Smooth muscle cell (in vitro differentiated cells): ENCODE results near the gene CARD14. TPM values are rescaled to one million over a fixed set of nuclear protein-coding genes. Genes with fewer than 3 reads are reported as not detected.

Experiments used
- DNase-seq: peaks from one replicate; lab custom pipeline; 2025; ENCODE audit not compliant: unreplicated experiment; lab: John Stamatoyannopoulos, UW
- H2AFZ ChIP-seq: fragments of 200-600 bp; sonication (generic); 2 replicates; pipeline ENCODE4 v1.6.0; 2016; ENCODE audit warnings: antibody characterized with exemption, low read depth, mild to moderate bottlenecking
- H3F3A ChIP-seq: fragments of 200-600 bp; sonication (generic); 2 replicates; pipeline ENCODE4 v1.6.0; 2017; ENCODE audit warnings: antibody characterized with exemption, low read depth
- H3K27ac ChIP-seq: fragments of 200-600 bp; sonication (generic); 2 replicates; pipeline ENCODE4 v1.5.1; 2016; ENCODE audit warnings: low read depth, mild to moderate bottlenecking
- H3K27me3 ChIP-seq: fragments of 200-600 bp; sonication (generic); 2 replicates; pipeline ENCODE4 v1.6.1; 2016; ENCODE audit warnings: low read depth, mild to moderate bottlenecking
- H3K36me3 ChIP-seq: fragments of 200-600 bp; sonication (generic); 2 replicates; pipeline ENCODE4 v1.5.1; 2016; ENCODE audit warnings: low read depth
- H3K4me1 ChIP-seq: fragments of 200-600 bp; sonication (generic); 2 replicates; pipeline ENCODE4 v1.5.1; 2016; ENCODE audit warnings: low read depth
- H3K4me2 ChIP-seq: fragments of 200-600 bp; sonication (generic); 2 replicates; pipeline ENCODE4 v1.6.0; 2016; ENCODE audit warnings: mild to moderate bottlenecking
- H3K4me3 ChIP-seq: fragments of 200-600 bp; sonication (generic); 2 replicates; pipeline ENCODE4 v1.5.1; 2016; ENCODE audit warnings: mild to moderate bottlenecking
- H3K79me2 ChIP-seq: fragments of 200-600 bp; sonication (generic); 2 replicates; pipeline ENCODE4 v1.6.0; 2016; ENCODE audit warnings: low read depth, mild to moderate bottlenecking
- H3K9ac ChIP-seq: fragments of 200-600 bp; sonication (generic); 2 replicates; pipeline ENCODE4 v1.6.0; 2016; ENCODE audit warnings: low read depth
- H3K9me3 ChIP-seq: fragments of 200-600 bp; sonication (generic); replicated peaks from 2 replicates; pipeline ENCODE4 v1.5.1; 2016; ENCODE audit warnings: low read depth
- H4K20me1 ChIP-seq: fragments of 200-600 bp; sonication (generic); 2 replicates; pipeline ENCODE4 v1.6.0; 2016; ENCODE audit warnings: low read depth
- WGBS: methylation state at CpG from one replicate; pipeline ENCODE4 v1.1.7; 2016; ENCODE audit warnings: low lambda C conversion rate; 5-methylcytosine and 5-hydroxymethylcytosine counted together
- polyA plus RNA-seq: library from polyadenylated mRNA; unstranded; fragments of >200 nt; fragmentation: Nextera tagmentation; extraction: Ambion mirVana; gene quantifications from 2 replicates; pipeline ENCODE4 v1.2.1, GENCODE V29; 2016
- total RNA-seq: library from RNA; depleted of rRNA; stranded (reverse); fragments of >200 nt; gene quantifications from 2 replicates; pipeline ENCODE4 v1.2.3, GENCODE V29; 2014
- TF ChIP-seq, protein P1 (sequence below): fragments of 200-600 bp; sonication (generic); IDR thresholded peaks from 2 replicates; pipeline ENCODE4 v1.5.1; 2017; ENCODE audit warnings: borderline replicate concordance, mild to moderate bottlenecking, antibody characterized with exemption; ENCODE audit not compliant: insufficient read depth, poor library complexity, severe bottlenecking

The CARD14 gene
- total and polyA plus RNA-seq, 2 experiments from 2014 or later, result 1.0 to 1.8 TPM

DNA sequence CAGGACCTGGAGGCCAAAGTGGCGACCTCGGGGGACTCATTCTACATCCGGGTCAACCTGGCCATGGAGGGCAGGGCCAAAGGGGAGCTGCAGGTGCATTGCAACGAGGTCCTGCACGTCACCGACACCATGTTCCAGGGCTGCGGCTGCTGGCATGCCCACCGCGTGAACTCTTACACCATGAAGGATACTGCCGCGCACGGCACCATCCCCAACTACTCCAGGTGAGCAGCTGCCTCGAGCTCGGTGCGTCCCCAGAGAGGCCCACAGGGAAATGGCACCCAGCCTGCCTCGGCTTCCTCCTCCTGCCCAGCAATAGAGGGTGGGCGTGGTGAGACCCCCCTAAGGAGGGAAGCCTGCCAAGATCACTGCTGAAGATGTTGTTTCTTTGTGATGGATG lies 32.4 kb downstream of the CARD14 start:
- Histone ChIP-seq H3F3A (no peaks in the 10 kb centered on the region), H3K79me2 (no peaks in the 10 kb centered on the region), H4K20me1 (no peaks in the 10 kb centered on the region), H3K36me3 (no peaks in the 10 kb centered on the region), H3K4me2 (no peak overlapping the region), H3K27ac (no peak overlapping the region), H3K4me3 (no peak overlapping the region), H3K4me1 (no peaks in the 10 kb centered on the region), H2AFZ (no peak overlapping the region), H3K9me3 (no peaks in the 10 kb centered on the region), H3K27me3 (no peaks in the 10 kb centered on the region), H3K9ac (no peak overlapping the region)
- TF ChIP-seq, protein P1, sequence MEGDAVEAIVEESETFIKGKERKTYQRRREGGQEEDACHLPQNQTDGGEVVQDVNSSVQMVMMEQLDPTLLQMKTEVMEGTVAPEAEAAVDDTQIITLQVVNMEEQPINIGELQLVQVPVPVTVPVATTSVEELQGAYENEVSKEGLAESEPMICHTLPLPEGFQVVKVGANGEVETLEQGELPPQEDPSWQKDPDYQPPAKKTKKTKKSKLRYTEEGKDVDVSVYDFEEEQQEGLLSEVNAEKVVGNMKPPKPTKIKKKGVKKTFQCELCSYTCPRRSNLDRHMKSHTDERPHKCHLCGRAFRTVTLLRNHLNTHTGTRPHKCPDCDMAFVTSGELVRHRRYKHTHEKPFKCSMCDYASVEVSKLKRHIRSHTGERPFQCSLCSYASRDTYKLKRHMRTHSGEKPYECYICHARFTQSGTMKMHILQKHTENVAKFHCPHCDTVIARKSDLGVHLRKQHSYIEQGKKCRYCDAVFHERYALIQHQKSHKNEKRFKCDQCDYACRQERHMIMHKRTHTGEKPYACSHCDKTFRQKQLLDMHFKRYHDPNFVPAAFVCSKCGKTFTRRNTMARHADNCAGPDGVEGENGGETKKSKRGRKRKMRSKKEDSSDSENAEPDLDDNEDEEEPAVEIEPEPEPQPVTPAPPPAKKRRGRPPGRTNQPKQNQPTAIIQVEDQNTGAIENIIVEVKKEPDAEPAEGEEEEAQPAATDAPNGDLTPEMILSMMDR, result no peak
- DNase-seq, result no peak
- 97% methylated on average over 17 of the region's 17 CpGs for WGBS

DNA sequence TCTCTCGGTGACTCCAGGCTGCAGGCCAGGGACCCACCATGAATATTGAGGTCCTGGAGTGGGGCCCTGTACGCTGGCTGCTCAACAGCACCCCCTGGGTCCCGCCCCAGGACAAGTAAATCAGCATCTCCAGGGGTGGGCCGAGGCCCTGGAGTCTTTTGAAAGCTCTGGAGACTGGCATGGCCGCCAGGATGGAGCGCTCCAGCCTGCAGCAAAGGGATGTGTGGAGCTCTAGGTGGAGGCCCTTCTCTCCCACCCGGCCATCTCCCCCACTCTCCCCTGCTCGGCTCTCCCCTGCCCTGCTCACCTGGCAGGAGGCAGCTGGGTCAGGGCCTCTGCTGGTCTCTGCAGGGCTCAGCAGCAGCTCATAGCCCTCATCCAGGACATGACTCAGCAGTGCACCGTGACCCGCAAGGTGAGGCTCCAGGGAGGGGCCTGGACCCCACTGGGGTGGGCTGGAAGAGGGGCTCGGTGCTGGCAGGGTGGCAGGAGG lies 33.7 kb downstream of the CARD14 start:
- TF ChIP-seq, protein P1, result no peak
- Histone ChIP-seq H3K4me2 (no peak overlapping the region), H3F3A (no peaks in the 10 kb centered on the region), H3K27ac (no peak overlapping the region), H3K4me3 (no peak overlapping the region), H3K36me3 (no peaks in the 10 kb centered on the region), H3K27me3 (no peaks in the 10 kb centered on the region), H3K9ac (no peak overlapping the region), H3K9me3 (no peaks in the 10 kb centered on the region), H4K20me1 (no peaks in the 10 kb centered on the region), H3K4me1 (no peaks in the 10 kb centered on the region), H2AFZ (no peak overlapping the region), H3K79me2 (no peaks in the 10 kb centered on the region)
- no peak for DNase-seq
- WGBS, result 87% methylated on average over 11 of the region's 11 CpGs

DNA sequence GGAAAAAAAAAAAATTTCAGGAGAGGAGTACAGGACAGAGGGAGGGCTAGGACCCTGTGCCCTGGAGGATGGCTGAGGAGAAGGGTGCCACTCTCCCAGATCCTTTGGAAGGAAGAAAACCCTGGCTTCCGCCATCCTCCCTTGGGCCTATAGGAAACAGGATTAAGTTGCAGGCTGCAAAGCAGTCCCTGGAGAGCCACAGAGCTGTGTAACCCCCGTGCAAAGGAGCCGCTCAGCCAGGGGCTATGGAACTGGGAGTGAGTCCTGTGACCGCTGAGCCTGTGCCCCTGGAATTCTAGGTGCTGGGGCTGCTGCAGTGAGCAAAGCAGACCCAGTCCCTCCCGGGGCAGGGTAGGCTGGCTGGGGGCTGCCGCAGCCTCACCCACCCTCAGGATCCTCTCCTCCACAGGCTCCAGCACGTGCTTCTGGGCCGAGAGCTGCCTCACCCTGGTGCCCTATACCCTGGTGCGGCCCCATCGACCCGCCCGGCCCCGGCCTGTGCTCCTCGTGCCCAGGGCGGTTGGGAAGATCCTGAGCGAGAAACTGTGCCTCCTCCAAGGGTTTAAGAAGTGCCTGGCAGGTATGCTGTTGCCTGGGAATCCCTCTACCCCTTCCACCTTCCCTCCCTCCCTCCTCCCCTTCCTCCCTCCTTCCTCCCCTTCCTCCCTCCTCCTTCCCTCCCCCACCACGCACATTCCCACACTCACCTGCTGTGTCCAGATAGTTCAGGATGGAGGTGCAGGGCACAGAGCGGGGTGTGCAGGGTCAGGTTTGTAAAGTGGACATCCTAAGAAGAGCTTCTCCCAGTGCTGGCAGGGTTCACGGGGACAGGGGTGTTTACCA lies 35.0 kb downstream of the CARD14 start:
- no peak overlapping the region for H3K4me2 ChIP-seq
- H3K4me3 ChIP-seq, result no peak overlapping the region
- H3K4me1 ChIP-seq, result no peaks in the 10 kb centered on the region
- H3K9me3 ChIP-seq, result no peaks in the 10 kb centered on the region
- H3K27me3 ChIP-seq, result no peaks in the 10 kb centered on the region
- H3K27ac ChIP-seq, result no peak overlapping the region
- DNase-seq, result no peak
- 90% methylated on average over 16 of the region's 19 CpGs for WGBS
- no peaks in the 10 kb centered on the region for H4K20me1 ChIP-seq
- H3K79me2 ChIP-seq, result no peaks in the 10 kb centered on the region
- H3F3A ChIP-seq, result no peaks in the 10 kb centered on the region
- H3K36me3 ChIP-seq, result no peaks in the 10 kb centered on the region
- no peak overlapping the region for H3K9ac ChIP-seq
- TF ChIP-seq, protein P1, result no peak
- no peak overlapping the region for H2AFZ ChIP-seq
